Measurements from ENCODE around the gene APLP2. TPM values are rescaled to one million over a fixed set of nuclear protein-coding genes. Genes with fewer than 3 reads are reported as not detected.
A peak's percentile ranks its signal among the peaks of the same experiment; 100 is the strongest.

The APLP2 gene
- total and polyA plus RNA-seq, 2 of the 4 experiments (the other 2 are of a cell fraction) = 127 to 235 TPM

DNA sequence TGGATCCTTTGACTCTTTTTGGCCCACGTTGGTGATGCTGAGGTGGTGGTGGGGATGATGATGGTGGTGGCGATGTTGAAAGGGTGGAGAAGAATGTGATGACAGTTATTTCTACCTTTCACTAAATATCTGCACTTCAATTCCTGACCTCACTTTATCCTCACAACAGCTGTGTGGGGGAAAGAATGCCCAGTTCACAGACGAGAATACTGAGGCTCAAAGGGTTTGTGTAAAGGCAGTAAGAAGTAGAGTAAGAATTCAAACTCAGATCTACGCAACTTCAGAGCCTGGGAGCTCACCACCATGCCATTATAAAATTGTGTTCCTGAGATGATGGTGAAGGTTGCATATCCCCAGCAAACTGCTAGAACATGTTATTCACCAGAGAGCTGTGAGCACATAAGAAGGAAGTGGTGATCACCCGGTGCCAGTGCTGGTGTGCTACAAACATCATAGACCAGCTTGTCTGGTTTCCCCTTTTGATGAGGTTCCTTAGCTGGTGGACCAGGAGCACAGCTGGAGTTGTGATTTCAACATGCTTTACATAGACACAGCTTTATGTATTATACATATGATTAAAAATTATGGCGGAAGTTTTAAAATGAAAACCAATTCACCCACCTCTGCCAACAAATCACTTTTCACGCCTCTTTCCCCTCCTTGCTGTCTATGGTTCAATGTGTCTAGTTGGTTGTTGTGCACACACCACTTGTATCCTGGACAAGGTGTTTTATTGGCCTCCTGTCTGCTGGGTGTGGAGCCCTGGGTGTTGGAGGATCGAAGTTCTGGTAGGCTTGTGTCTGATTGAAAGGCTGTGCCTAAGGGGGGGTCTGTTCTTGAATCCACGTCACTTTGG, 96.1 kb downstream of the APLP2 start:
- H2AK5ac ChIP-seq (ENCODE audit: low read depth, low read length) = peak overlapping the region; percentile 38
- no TSS peak for BruUV-seq (replicated peaks)
- no peak overlapping the region for H3K23ac ChIP-seq (ENCODE audit: low read depth, low read length)
- H3K79me1 ChIP-seq (ENCODE audit: low read depth in 1 of 2, low read length in 2 of 2) = no peaks in the 10 kb centered on the region
- dilution Hi-C loops (cut with HindIII; ENCODE audit: low sequenced_read_pairs, unreplicated experiment) (no loop called here), in situ Hi-C loops (cut with MboI; ENCODE audit: low sequenced_read_pairs) (no loop called here), intact Hi-C loops (cut with micrococcal nuclease) (no loop called here)
- peak overlapping the region; percentile 44; the same call in 1 of the 2 replicates for H3K4ac ChIP-seq (ENCODE audit: low read depth, low read length)
- H3K9me3 ChIP-seq (ENCODE audit: control insufficient read depth, insufficient read depth, low read length) = no peaks in the 10 kb centered on the region
- TF ChIP-seq POLR2A (IDR thresholded peaks at IDR 0.05; ENCODE audit: low read depth, low read length) (no peak), CHD1 (IDR thresholded peaks at IDR 0.05; ENCODE audit: low read depth, low read length) (no peak), RCOR1 (IDR thresholded peaks at IDR 0.05; ENCODE audit: insufficient replicate concordance, low read length) (peak; percentile 6)
- ChIA-PET CTCF (interaction anchor here (1.1 kb wide), 1 partner anchor 34 kb away, joined by 5 read pairs; no protein-coding TSS in a partner anchor), POLR2A (ENCODE audit: unreplicated experiment) (no interaction called here)
- no peak overlapping the region for H3K4me3 ChIP-seq (ENCODE audit: insufficient read depth, low read depth, low read length)
- H2AFZ ChIP-seq (replicated peaks; ENCODE audit: low read length, poor library complexity) = peak overlapping the region; percentile 19
- H2BK120ac ChIP-seq (ENCODE audit: low read depth, low read length) = no peak overlapping the region; the same call in 1 of the 2 replicates
- H3K9ac ChIP-seq (ENCODE audit: low read depth, low read length) = no peak overlapping the region
- no peak overlapping the region for H4K5ac ChIP-seq (ENCODE audit: low read depth, low read length)
- H2BK15ac ChIP-seq (ENCODE audit: low read depth, low read length) = no peak overlapping the region; the same call in 2 of the 3 replicates
- peak overlapping the region; percentile 12 for H2BK5ac ChIP-seq (ENCODE audit: low read depth, low read length, poor library complexity, severe bottlenecking)
- H4K8ac ChIP-seq (ENCODE audit: low read depth in 2 of 2, low read length in 2 of 2) = peak overlapping the region in 1 of 2 experiments; percentile 33; a peak in 2 of 4 replicates
- H2AK9ac ChIP-seq (replicated peaks; ENCODE audit: low read depth, low read length, poor library complexity) = peak overlapping the region; percentile 63
- no CpG with 5 or more reads among the region's 9 CpGs for WGBS, 2 experiments (ENCODE audit: extremely low coverage in 2 of 2, insufficient read length in 1 of 2)
- H3K4me1 ChIP-seq (ENCODE audit: control insufficient read depth, insufficient read depth, low read length) = peaks cover 4% of the 10 kb centered on the region
- peak overlapping the region; percentile 12; the same call in 1 of the 2 replicates for H3K27ac ChIP-seq (ENCODE audit: insufficient read depth, low read length)
- peaks cover 22% of the 10 kb centered on the region for H3K27me3 ChIP-seq (ENCODE audit: control insufficient read depth, insufficient read depth, low read length)
- no peak overlapping the region; the same call in 1 of the 2 replicates for H2BK20ac ChIP-seq (ENCODE audit: low read depth, low read length)
- no peaks in the 10 kb centered on the region for H4K20me1 ChIP-seq (ENCODE audit: insufficient read depth, low read length)
- H3K4me2 ChIP-seq (ENCODE audit: low read depth, low read length) = no peak overlapping the region
- ATAC-seq (ENCODE audit: low read depth) = no peak
- peaks cover 8% of the 10 kb centered on the region for H3K9me1 ChIP-seq (ENCODE audit: insufficient read depth, low read length)
- no peak overlapping the region for H3K56ac ChIP-seq (ENCODE audit: extremely low read depth, insufficient read depth, low read length)
- no peak overlapping the region for H3K18ac ChIP-seq (ENCODE audit: low read depth, low read length)
- no peaks in the 10 kb centered on the region for H3K36me3 ChIP-seq (ENCODE audit: control insufficient read depth, insufficient read depth, low read length)
- H4K91ac ChIP-seq (ENCODE audit: insufficient read depth, low read depth, low read length) = peak overlapping the region; percentile 42
- no peak for DNase-seq
- no peak overlapping the region for H3K14ac ChIP-seq (replicated peaks; ENCODE audit: low read depth, low read length)
